ENCODE results near the gene GGT7.
"Not testable (repeated sequence)": the region's sequence is repeated elsewhere in the genome, so short reads cannot be mapped to it uniquely, and the experiment has no call there.

Gene GGT7, protein sequence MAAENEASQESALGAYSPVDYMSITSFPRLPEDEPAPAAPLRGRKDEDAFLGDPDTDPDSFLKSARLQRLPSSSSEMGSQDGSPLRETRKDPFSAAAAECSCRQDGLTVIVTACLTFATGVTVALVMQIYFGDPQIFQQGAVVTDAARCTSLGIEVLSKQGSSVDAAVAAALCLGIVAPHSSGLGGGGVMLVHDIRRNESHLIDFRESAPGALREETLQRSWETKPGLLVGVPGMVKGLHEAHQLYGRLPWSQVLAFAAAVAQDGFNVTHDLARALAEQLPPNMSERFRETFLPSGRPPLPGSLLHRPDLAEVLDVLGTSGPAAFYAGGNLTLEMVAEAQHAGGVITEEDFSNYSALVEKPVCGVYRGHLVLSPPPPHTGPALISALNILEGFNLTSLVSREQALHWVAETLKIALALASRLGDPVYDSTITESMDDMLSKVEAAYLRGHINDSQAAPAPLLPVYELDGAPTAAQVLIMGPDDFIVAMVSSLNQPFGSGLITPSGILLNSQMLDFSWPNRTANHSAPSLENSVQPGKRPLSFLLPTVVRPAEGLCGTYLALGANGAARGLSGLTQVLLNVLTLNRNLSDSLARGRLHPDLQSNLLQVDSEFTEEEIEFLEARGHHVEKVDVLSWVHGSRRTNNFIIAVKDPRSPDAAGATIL

DNA sequence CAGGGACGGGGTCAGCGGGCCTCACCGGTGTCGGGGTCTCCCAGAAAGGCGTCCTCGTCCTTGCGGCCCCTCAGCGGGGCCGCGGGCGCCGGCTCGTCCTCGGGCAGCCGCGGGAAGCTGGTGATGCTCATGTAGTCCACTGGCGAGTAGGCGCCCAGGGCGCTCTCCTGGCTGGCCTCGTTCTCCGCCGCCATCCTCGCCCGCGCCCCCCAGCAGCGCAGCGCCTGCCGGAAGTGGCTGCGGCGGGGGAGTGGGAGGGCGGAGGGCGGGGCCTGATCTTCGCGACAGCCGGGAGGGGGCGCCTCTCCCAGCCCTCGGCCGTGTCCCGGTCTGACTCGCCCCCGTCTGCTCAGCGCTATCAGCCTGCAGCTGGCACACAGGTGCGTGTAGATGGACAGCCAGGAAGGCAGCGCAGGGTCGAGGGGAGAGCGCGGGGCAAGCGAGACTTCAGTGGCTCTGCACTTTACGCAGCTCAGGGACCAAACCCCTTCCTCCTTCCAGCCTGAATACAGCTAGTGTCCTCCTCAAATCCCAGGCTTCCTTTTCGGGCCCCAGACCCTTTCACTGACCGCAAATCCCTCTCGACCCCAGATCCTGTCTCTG, at the start of gene GGT7:
GGT7 (minus strand) TSS at position 235 of the 603 bp plus-strand sequence; CDS start at position 194, 41 bp downstream.
- DNase-seq = peak; percentile 49 to 73

DNA sequence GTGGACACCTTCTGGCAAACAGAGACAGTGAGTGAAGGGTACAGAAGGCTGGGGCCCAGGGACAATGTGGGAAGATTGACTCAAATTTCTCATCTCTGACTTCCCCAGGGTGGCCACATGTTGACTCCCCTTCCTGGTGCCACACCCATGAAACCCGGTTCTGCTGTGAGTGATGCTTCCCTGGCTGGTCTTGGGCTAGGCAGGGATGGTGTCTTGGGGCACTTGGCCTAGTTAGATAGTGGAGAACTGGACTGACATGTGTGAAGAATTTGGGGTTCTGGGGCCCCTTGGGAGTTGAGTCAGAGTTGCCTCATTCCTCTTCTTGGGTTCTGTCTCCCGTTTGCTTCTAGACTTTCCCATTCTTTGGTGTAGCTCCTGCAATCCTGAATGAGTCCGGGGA, 48.8 kb upstream of the GGT7 start:
- no peak for DNase-seq

DNA sequence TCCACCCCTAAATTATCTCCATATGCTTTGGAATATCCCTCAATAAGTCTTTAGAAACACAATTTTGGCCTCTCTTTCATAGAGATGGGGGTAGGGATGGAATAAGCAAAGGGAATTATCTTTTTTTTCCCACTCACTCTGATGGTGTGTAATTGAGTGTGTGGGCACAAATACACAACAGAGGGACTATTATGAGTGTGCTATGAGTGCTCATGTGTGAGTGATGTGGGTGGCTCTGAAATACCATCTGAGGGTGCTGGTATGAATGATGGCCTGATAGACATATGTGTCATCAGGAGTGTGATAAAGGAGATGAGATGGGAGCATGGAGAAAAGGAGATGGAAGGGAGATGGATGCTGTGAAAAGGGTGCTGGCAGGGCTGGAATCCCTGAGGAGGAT, 47.4 kb upstream of the GGT7 start:
- DNase-seq = no peak

DNA sequence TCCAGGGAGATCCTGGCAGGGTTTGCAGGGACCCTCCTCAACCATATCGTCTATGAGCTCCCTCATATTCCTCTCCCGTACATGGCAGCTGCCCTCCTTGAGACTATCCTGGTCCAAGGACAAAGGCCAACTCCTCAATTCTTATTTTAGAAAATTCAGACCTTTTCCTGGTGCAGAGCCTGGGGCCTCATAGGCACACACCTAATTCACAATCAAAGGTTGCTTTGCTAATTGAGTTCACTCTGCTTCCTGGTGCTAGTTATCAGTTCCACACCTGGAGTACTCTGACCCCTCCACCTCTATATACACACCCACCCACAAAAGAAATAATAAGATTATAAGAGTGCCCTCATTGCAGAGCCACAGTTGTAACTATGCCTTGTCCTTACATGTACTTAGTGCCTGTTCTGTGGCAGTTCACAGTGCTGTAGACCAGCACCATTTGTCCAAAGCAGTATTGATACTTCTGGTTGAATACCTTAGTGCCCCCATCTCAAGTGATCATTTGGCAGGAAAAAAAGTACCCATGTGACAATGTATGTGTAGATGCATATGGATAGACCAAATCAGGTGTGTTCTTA, 44.2 kb upstream of the GGT7 start:
- DNase-seq = no peak

DNA sequence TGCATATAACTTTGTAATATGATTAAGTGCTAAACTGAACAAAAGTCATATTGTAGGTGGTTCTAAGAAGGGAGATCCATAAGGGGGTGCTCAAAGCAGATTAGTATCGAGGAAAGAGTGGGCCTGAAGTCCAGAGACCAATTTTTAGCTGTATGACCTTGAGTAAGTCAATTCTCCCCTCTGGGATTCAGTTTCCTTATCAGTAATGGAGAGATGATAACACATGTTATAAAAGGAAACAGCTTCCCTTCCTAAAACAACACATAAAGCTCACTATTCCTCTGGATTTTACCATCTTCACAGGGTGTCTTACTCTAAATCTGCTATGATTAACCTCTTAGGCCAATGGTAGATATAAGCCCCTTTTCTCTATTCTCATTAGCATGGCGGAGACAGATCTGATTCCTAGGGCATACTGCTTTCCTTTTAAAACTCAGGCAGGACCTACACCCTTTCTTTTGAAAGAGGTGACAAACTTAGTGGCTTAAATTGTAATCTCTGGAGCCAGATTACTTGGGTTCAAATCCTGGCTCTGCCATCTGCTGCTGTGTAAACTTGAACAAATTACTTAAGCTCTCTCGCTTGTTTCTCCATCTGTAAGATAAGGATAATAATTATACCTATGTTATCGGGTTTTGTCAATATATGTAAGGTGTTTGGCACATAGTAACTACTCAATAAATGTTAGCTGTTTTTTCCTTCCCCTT, 43.2 kb upstream of the GGT7 start:
- no peak for DNase-seq

DNA sequence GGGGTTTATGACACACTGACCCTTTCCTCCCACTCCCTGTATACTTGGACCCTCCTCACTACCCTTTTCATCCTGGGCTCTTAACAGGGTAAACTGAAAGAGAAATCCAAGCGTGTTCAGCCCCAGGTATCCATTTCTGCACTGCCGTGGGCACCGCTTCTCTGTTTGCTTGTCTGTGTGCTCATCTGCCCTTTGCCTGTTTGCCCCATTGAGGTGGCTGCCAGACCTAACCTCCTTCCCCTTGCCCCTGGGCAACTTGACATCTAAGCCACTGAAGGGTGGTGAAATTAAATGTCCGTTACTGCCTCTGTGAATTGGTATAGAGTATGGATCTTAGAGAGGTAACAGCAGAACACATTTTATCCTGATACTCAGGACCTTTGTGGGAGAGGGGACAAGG, 42.5 kb upstream of the GGT7 start:
- DNase-seq = no peak

DNA sequence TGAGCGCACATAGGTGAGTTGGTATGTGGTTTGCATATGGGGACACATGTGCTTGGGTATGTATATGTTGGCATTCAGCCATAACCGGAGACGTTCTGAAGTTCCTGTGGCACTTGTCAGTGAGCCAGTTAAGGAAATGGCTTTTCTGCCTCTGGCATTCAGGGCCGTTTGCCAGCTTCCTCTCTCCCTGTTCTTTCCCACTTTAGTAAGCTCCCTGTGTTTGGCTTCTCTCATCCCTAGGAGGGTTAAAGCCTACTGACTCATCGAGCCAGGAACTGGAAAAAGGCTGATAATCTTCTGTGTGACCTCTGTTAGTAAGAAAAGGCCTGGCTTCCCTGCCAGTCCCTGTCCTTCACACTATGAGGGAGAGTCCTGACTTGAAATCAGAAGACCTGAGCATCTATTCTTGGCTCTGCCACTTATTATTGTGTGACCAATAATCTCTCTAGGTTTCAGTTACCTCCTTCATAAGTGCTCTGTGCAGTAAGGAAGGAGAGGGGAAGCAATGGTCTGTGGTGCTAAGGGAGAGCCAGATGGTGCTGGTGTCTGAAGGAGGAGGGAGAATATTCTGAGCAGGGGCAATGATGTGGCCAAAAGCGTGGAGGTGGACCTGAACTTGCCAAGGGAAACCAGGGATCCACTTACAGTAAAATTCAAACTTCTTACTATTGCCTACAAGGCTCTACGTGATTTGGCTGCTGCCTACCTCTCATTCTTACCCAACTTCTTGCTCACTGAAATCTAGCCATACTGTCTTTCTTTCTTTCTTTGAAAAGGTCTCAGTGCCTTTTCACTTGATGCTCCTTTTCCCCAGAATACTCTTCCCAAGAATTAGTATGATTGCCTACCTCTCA, 35.2 kb upstream of the GGT7 start:
- no peak for DNase-seq

DNA sequence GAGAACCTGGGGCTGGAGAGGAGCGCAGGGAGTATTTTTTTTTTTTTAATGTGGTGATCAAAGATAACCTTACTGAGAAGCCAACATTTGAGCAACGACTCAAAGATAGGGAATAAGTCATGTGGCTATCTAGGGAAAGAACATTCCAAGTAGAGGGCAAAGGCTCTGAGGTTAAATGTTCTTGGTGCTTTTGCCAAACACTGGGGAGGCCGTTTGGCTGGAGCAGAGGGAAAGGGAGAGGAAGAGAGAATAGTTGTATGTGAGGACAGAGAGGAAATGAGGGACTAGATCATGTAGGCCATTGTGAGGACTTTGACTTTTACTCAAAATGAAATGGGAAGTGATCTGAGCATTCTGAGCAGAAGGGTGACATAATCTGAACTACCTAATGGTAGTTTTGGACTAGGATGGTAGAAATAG, 31.6 kb upstream of the GGT7 start:
- no peak for DNase-seq

DNA sequence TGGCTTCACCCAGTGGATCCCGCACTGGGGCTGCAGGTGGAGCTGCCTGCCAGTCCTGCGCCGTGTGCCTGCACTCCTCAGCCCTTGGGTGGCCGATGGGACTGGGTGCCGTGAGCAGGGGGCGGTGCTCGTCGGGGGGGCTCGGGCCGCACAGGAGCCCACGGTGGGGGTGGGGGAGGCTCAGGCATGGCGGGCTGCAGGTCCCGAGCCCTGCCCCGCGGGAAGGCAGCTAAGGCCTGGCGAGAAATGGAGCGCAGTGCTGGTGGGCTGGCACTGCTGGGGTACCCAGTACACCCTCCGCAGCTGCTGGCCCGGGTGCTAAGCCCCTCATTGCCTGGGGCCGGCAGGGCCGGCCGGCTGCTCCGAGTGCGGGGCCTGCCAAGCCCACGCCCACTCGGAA, 26.1 kb upstream of the GGT7 start:
- not testable (repeated sequence) for DNase-seq

DNA sequence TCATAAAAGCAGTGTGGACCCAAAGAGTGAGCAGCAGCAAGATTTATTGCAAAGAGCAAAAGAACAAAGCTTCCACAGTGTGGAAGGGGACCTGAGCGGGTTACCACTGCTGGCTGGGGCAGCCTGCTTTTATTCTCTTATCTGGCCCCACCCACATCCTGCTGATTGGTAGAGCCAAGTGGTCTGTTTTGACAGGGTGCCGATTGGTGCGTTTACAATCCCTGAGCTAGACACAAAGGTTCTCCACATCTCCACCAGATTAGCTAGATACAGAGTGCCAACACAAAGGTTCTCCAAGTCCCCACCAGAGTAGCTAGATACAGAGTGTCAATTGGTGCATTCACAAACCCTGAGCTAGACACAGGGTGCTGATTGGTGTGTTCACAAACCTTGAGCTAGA, 25.5 kb upstream of the GGT7 start:
- DNase-seq = not testable (repeated sequence)

DNA sequence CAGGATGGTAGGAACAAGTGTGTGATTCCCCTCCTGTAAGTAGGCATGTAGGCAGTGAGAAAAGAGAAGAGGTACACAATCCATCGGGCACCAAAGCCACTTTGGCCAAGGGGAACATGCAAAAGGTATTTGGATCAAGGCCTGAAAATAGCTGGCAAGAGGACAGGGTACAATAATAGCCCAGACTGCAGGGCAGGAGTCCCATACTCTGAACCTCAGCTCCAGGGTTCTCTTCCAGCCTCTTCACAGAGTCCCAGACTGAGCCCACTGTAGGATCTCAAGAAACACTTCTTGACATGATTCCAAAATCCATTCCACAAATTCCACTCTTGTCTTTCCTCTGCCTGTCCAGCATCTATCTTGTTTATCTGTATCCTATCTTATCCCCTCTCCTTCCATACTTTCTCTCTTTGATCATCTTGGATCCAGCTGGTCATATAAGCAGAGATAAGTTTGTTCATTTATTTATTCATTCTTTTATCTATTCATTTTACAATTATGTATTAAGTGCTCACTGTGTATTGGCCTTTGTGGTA, 23.5 kb upstream of the GGT7 start:
- no peak for DNase-seq

DNA sequence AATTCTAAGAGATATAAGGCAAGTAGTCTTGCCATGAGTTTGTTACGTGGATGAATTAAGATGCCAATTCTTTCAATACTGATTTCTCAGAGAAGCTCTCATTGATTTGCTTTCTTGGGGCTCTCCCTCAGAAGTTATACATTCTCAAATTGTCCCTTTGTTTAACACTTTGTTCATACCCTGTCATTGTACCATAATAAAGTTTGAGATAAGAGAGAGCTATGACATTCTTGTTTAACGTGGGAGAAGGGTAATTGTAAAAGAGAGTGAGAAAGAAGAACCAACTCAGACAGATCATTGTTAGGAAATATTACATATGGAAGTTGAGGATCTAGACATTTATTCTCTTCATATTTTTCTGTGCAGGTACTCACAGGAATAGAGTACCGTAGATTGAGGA, 22.8 kb upstream of the GGT7 start:
- DNase-seq = no peak

DNA sequence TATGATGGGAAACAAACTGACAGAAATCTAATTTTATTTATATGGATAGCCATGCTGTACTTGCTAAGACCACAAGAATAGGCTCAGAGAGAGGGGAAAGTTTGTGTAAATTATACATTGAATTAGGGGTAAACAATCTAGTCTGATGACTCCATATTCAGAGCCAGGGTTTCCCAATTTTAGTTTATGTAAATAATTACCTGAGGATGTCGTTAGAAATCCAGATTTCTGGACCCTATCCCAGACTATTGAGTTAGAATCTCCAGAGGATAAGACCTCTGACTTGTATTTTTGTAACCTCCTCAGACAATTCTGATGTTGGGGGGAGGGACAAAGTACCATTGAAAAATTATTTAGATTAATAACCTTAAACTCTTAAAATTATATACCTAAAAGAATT, 22.1 kb upstream of the GGT7 start:
- DNase-seq = no peak

DNA sequence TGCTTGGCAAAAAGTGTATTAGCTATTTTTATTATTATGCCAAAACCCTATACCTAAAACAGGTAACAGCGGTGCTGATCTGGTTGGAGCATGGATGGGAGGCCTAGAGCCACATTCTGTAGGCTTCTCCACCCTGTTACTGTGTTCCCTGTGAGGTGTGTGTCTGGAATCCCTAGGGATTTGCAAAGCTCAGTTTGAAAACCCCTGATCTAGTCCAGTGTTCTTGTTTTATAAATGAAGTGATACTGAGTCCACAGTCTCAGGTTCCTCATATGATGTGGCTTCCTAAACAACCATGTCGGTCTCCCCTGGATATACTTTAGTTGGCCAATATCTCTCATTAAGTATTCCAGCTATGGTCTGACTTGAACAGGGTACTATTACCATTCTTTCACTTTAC, 20.0 kb upstream of the GGT7 start:
- DNase-seq = no peak

DNA sequence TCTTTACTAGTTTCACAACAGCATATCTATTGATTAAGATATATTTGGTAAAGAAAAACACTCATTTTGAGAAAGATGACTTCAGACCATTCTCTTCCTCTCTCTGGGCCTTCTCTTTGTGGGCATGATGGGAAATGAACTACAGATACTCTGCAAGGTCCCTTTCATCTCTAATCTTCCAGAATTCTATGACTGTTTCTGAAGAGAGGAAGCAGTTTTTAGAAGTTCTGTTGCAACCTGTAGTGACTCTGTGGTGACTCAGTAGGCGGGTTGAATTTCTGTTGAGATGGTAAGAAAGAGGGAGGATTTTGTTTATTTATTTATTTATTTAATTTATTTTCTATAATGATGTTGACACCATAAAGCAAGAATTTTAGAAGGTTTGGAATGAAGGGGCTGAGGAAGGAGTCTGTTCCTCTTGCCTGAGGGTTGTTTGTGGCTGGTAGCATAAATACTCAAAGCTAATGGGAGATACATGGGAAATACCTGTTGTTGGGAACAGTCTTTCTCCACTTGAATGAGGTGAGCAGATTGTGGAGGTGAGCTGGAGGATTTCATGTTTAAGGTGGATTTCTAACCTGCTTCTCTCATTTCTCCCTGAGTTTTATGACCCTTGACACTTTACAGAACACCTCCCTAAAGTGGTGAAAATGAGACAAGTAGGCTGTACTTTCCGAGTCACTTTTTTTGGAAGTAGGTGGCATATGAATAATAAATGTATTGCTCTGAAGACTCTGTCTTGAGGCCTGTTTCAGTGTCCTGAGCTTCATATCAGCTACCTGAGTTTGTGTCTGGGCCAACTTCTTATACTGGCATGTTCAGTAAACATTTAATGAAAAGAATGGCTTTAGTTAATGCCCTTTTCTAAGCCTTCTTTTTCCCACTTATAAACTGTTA, 18.8 kb upstream of the GGT7 start:
- no peak for DNase-seq

DNA sequence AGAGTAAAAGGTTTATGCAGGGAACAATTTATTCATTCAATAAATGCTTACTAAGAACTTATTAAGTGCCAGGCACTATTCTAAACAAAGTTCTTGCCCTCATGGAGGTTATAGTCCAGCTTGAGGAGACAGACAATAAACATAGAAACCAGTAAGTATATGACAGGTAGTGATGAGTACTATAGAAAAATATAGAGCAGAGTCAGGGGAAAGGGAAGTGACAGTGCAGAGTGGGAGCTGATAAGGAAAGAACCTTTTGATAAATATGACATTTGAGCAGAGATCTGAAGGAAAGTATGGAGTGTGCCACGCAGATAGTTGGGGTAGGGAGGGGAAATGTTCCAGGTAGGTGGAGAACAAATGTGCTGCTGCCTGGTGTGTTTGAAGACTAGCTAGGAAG, 15.8 kb upstream of the GGT7 start:
- DNase-seq = no peak

DNA sequence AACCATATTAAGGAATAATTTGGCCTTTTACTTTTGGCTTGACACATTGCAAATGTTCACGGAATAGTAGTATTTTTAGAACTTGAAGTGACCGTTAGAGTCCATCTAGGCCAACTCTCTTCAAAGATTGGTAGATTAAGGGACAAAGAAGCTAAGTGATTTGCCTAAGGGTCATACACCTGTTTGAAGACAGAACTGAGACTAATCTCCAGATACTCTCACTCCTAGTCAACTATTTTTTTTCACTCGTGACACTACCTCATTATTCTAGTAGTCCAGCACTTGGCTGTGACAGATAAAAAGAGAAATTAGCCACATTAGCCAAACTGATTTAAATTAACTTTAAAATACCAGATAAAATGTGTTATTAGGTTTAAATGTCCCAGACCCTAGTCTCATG, 14.4 kb upstream of the GGT7 start:
- no peak for DNase-seq

DNA sequence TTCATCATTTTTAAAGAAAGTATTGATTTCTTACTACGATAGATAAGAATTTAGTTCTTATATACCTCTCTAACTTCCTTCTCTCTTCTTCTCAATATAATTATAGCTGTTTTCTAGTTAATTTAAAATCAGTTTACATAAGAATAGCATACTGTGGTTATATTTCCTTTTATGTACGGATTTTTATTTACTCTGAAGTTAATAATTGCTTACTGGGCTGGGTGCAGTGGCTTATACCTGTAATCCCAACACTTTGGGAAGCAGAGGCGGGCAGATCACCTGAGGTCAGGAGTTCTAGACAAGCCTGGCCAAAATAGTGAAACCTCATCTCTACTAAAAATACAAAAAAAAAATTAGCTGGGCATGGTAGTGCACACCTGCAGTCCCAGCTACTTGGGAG, 13.5 kb upstream of the GGT7 start:
- no peak for DNase-seq

DNA sequence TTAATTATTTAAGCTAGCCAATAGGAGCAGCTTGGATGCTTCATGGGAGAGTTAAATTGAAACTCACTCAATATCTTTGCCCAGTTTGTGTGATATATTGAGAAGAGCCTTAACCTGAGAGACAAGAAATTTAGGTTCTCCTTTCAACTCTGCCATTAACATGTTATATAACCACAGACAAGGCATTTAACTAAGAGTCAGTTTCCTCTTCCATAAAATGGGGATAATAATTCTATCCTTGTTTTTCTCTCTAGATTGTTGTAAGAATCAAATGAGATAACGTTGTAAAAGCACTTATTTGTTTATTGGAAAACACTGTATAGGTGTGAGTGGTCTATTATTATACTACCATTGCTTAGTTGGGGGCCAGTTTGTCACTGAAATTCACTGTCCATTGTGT, 11.6 kb upstream of the GGT7 start:
- no peak for DNase-seq

DNA sequence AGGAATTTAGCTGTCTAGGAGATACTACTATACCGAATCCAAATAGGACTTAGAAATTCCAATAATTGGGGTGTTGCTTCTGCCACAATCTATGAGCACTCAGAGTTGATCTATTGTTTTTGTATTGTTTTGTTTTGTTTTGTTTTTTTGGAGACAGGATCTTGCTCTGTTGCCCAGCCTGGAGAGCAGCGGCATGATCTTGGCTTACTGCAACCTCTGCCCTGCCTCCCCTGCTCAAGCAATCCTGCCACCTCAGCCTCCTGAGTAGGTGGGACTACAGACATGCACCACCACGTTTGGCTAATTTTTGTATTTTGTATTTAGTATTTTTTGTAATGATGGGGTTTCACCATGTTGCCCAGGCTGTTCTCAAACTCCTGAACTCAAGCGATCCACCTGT, 11.2 kb upstream of the GGT7 start:
- DNase-seq = no peak
